PC-9 (cell line): Measurements from ENCODE around the gene SCG5. TPM values are rescaled to one million over a fixed set of nuclear protein-coding genes. Genes with fewer than 3 reads are reported as not detected.

Experiments
- BruUV-seq: library from RNA; stranded (reverse); fragments of 400-500 nt; replicated peaks from 2 replicates; lab custom pipeline; 2021; lab: Mats Ljungman, UMichigan
- CTCF ChIA-PET: fragments of 300-600 bp; sonication (Branson Sonifier 250); formaldehyde crosslinking; loops from one replicate; lab custom pipeline; 2022; ENCODE audit warnings: antibody characterized with exemption; lab: Charles Lee
- POLR2A ChIA-PET: fragments of 300-600 bp; sonication (Branson Sonifier 250); formaldehyde crosslinking; loops from one replicate; lab custom pipeline; 2022; ENCODE audit warnings: antibody characterized with exemption; ENCODE audit not compliant: unreplicated experiment; lab: Charles Lee
- DNase-seq, 2 experiments: peaks; one replicate each; pipeline versions ENCODE4 v3.0.0 to v3.0.0-alpha.2; 2015 to 2022; ENCODE audit warnings: mixed read lengths in 1 of 2
- H2AFZ ChIP-seq: fragments of 200-600 bp; sonication (generic); 2 replicates; pipeline ENCODE4 v1.8.1; 2017; ENCODE audit warnings: antibody characterized with exemption
- H3F3A ChIP-seq: fragments of 200-600 bp; sonication (generic); 2 replicates; pipeline ENCODE4 v1.8.1; 2017; ENCODE audit warnings: antibody characterized with exemption, mild to moderate bottlenecking, low read depth; ENCODE audit not compliant: insufficient read depth
- H3K27ac ChIP-seq: fragments of 200-600 bp; sonication (generic); 2 replicates; pipeline ENCODE4 v1.6.1; 2016; ENCODE audit warnings: mixed run types
- H3K27me3 ChIP-seq: fragments of 200-600 bp; sonication (generic); 2 replicates; pipeline ENCODE4 v1.6.1; 2016; ENCODE audit warnings: low read depth, mixed run types; ENCODE audit not compliant: insufficient read depth
- H3K36me3 ChIP-seq: fragments of 200-600 bp; sonication (generic); 2 replicates; pipeline ENCODE4 v1.6.1; 2016; ENCODE audit warnings: low read depth, mixed run types
- H3K4me1 ChIP-seq: fragments of 200-600 bp; sonication (generic); replicated peaks from 2 replicates; pipeline ENCODE4 v1.6.1; 2016; ENCODE audit warnings: mixed run types; ENCODE audit not compliant: insufficient read depth
- H3K4me2 ChIP-seq: fragments of 200-600 bp; sonication (generic); 2 replicates; pipeline ENCODE4 v1.6.1; 2017; ENCODE audit warnings: mixed run types
- H3K4me3 ChIP-seq: fragments of 200-600 bp; sonication (generic); 2 replicates; pipeline ENCODE4 v1.6.1; 2016; ENCODE audit warnings: mixed run types
- H3K79me2 ChIP-seq: fragments of 200-600 bp; sonication (generic); 2 replicates; pipeline ENCODE4 v1.6.1; 2017; ENCODE audit warnings: low read depth, mixed run types
- H3K9me2 ChIP-seq: fragments of 200-600 bp; sonication (generic); 2 replicates; pipeline ENCODE4 v1.8.1; 2017; ENCODE audit warnings: mild to moderate bottlenecking; ENCODE audit not compliant: insufficient read depth
- H3K9me3 ChIP-seq: fragments of 200-600 bp; sonication (generic); 2 replicates; pipeline ENCODE4 v1.8.1; 2016; ENCODE audit warnings: low read depth; ENCODE audit not compliant: insufficient read depth
- H4K20me1 ChIP-seq: fragments of 200-600 bp; sonication (generic); 2 replicates; pipeline ENCODE4 v1.8.1; 2017; ENCODE audit not compliant: insufficient read depth
- CTCF ChIP-seq: fragments of 200-600 bp; sonication (generic); conservative IDR thresholded peaks from 2 replicates; pipeline ENCODE4 v1.6.1; 2017; ENCODE audit warnings: mixed run types, antibody characterized with exemption, mild to moderate bottlenecking, moderate library complexity
- EZH2 ChIP-seq: fragments of 200-600 bp; sonication (generic); IDR thresholded peaks from 2 replicates; pipeline ENCODE4 v1.8.0; 2017; ENCODE audit warnings: antibody characterized with exemption, low read depth
- intact Hi-C: fragments of 100-400 bp; cut with micrococcal nuclease; formaldehyde crosslinking; loops from one replicate; pipeline ENCODE4 v1.10.0; 2022; ENCODE audit not compliant: unreplicated experiment
- total RNA-seq: library from RNA; stranded (reverse); gene quantifications from 2 replicates; pipeline ENCODE4 v1.2.3, GENCODE V29; 2021

Gene SCG5
- total RNA-seq, 1 experiment from 2014 or later = 0.39 TPM

- no peaks in the 10 kb centered on the region for H3K27me3 ChIP-seq
- no peaks in the 10 kb centered on the region for H3K79me2 ChIP-seq
- peaks cover 14% of the 10 kb centered on the region for H3K4me1 ChIP-seq
- ChIA-PET CTCF (interaction anchor here (0.6 kb wide), 1 partner anchor 173 kb away, joined by 3 read pairs; no protein-coding TSS in a partner anchor), POLR2A (no interaction called here)
- no peaks in the 10 kb centered on the region for H3K9me2 ChIP-seq
- intact Hi-C loops = no loop called here
- no peaks in the 10 kb centered on the region for H3K9me3 ChIP-seq
- no peak overlapping the region for H3K4me3 ChIP-seq
- no peak overlapping the region for H3K4me2 ChIP-seq
- TF ChIP-seq CTCF = no peak
- no peak for TF ChIP-seq EZH2
- no peaks in the 10 kb centered on the region for H3K36me3 ChIP-seq
- no peak overlapping the region for H2AFZ ChIP-seq
- H4K20me1 ChIP-seq = no peaks in the 10 kb centered on the region
- H3F3A ChIP-seq = peaks cover 4% of the 10 kb centered on the region; the same call in 1 of the 2 replicates
- no TSS peak for BruUV-seq
- no peak for DNase-seq
- no peak overlapping the region for H3K27ac ChIP-seq
These were observed 30.1 kb downstream of the SCG5 start for GRCh38 chr15:32671339-32672325.

GRCh38 chr15:32674681-32675080 lies 33.2 kb downstream of the SCG5 start:
- H3F3A ChIP-seq = peaks cover 4% of the 10 kb centered on the region; the same call in 1 of the 2 replicates
- no peaks in the 10 kb centered on the region for H3K9me3 ChIP-seq
- H3K27ac ChIP-seq = no peak overlapping the region
- no peak overlapping the region for H3K4me2 ChIP-seq
- H3K79me2 ChIP-seq = no peaks in the 10 kb centered on the region
- CTCF ChIA-PET = no interaction called here
- POLR2A ChIA-PET = no interaction called here
- intact Hi-C loops = no loop called here
- H3K9me2 ChIP-seq = no peaks in the 10 kb centered on the region; the same call in 1 of the 2 replicates
- no peak overlapping the region for H2AFZ ChIP-seq
- H3K36me3 ChIP-seq = no peaks in the 10 kb centered on the region
- no peak overlapping the region for H3K4me3 ChIP-seq
- H3K27me3 ChIP-seq = no peaks in the 10 kb centered on the region
- TF ChIP-seq CTCF (no peak), EZH2 (no peak)
- peaks cover 14% of the 10 kb centered on the region for H3K4me1 ChIP-seq
- no TSS peak for BruUV-seq
- H4K20me1 ChIP-seq = no peaks in the 10 kb centered on the region
- DNase-seq = no peak

- no peaks in the 10 kb centered on the region for H3K27me3 ChIP-seq
- no peak for DNase-seq
- POLR2A ChIA-PET = no interaction called here
- H3K9me3 ChIP-seq = no peaks in the 10 kb centered on the region
- no peaks in the 10 kb centered on the region for H4K20me1 ChIP-seq
- no peak overlapping the region for H3K4me2 ChIP-seq
- peaks cover 1% of the 10 kb centered on the region; the same call in 1 of the 2 replicates for H3F3A ChIP-seq
- no peaks in the 10 kb centered on the region for H3K79me2 ChIP-seq
- intact Hi-C loops = no loop called here
- peaks cover 6% of the 10 kb centered on the region for H3K4me1 ChIP-seq
- no peak overlapping the region for H3K4me3 ChIP-seq
- TF ChIP-seq EZH2 = no peak
- no peak for TF ChIP-seq CTCF
- no peak overlapping the region for H2AFZ ChIP-seq
- H3K36me3 ChIP-seq = no peaks in the 10 kb centered on the region
- BruUV-seq = no TSS peak
- H3K27ac ChIP-seq = no peak overlapping the region
- H3K9me2 ChIP-seq = no peaks in the 10 kb centered on the region; the same call in 1 of the 2 replicates
- CTCF ChIA-PET = no interaction called here
These were observed 34.0 kb downstream of the SCG5 start for GRCh38 chr15:32675466-32675865.
